NCI-H146 treated with DMSO at 0.1 percent for 48 hours (cell line): ENCODE results near the gene KLHDC4.

Experiments
- DNase-seq: peaks from one replicate; lab custom pipeline; 2025; ENCODE audit not compliant: unreplicated experiment; lab: John Stamatoyannopoulos, UW

Gene KLHDC4

GRCh38 chr16:87701505-87701921 is 64.3 kb downstream of the KLHDC4 start:
- no peak for DNase-seq

- no peak for DNase-seq
Observed at GRCh38 chr16:87701078-87701460, 64.7 kb downstream of the KLHDC4 start.

GRCh38 chr16:87700406-87701077 is 65.2 kb downstream of the KLHDC4 start:
- DNase-seq: no peak

DNA sequence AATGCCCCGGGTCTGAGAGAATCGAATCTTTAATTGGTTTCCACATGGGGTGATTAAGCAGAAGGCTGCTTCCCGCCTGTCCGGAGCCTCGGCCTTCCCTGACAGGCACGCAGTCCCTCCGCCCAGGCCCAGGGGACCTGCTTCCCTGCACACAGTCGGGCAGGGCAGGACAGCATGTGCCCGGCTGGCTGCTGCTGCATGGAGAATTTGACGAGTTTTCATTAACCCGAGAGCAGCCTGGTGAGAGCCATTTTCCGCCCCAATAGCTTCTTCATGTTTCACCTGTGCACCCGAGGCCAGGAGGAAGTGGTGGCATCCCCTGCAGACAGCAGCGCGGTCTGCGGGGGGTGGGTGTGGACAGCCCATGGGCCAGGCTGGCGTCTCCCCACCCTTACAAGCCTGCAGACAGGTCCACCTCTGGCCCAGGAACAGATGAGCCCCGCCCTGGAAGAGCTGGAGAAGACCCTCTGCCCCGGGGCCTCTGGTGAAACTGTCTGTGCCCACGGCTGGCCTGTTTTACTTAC is 67.0 kb downstream of the KLHDC4 start:
- no peak for DNase-seq

- DNase-seq: no peak
Observed at GRCh38 chr16:87698241-87698640, 67.5 kb downstream of the KLHDC4 start.

DNA sequence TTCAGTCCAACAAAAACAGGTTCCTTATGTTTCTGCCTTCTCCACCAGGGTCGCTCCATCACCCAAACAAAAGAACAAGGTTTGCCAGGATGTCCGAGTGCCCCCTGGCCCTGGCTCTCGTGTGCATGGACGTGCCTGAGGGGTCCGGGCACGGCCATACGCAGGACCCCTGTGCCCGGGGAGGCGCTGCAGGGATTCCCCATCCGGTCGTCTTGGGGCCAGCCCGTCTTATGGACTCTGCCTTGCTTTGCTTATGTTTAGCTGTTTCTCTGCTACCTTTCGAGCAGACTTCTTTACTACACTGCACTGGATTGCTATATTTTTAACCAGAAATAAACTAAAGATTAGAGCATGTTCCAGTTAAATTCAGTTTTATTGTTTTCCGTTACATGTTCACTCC is 68.0 kb downstream of the KLHDC4 start:
- no peak for DNase-seq

DNA sequence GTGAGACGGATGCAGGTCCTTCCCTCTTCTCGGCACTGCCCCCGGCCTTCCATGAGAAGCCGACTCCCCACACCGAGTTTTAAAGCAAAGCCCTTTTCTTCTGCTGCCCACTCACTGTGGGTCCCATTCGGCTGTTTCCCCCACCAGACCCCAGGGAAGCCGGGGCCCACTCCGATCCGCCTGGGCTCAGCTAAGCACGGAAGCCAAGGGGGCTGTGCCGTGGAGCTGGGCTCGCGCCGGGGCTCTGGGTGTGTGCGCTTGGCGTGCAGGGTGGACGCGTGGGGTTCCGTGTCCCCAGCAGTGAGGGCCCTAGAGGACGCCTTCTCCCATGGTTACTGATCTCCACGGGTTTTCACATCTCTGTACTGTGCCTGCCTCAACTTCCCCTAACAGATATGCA is 68.5 kb downstream of the KLHDC4 start:
- no peak for DNase-seq

DNA sequence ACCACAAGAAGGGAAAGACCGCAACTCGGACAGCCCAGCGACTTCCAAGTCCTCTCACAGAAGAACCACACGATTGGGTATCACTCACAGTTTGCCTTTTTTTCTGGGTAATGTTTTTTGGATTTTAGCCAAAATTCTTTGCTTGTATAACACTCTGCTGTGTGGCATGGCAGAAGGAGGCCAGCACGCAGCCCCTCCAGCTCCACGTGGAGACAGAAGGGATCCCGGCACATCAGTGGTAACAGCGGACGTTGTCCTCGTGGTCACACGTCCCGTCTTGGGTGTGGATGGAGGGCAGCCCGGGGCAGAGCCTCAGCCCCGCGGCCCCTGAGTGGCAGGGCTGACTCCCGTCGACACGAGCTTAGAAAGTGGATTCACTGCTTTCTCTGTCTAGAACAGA is 69.1 kb downstream of the KLHDC4 start:
- no peak for DNase-seq

DNA sequence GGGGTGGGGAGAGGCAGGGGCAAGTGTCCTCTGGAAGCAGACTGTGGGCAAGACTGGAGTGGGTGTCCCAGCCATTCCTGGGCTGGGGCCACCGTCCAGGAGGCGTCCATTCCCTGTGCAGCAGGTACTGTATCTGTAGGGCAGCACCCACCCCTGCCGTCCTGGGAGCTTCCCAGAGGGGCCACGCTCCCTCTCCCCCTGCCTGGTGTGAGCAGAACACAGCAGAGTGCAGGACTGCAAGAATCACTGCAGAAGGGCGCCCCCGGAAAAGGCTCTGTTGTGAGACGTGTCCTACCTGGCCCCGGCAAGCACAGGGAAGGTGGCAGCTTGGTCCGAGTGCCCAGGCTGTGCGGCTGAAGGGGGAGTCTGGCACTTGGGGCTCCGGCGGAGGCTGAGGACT is 70.3 kb downstream of the KLHDC4 start:
- DNase-seq: no peak

GRCh38 chr16:87694441-87695125 is 71.2 kb downstream of the KLHDC4 start:
- no peak for DNase-seq

- DNase-seq: no peak
Observed at GRCh38 chr16:87693827-87694226, 72.0 kb downstream of the KLHDC4 start.

DNA sequence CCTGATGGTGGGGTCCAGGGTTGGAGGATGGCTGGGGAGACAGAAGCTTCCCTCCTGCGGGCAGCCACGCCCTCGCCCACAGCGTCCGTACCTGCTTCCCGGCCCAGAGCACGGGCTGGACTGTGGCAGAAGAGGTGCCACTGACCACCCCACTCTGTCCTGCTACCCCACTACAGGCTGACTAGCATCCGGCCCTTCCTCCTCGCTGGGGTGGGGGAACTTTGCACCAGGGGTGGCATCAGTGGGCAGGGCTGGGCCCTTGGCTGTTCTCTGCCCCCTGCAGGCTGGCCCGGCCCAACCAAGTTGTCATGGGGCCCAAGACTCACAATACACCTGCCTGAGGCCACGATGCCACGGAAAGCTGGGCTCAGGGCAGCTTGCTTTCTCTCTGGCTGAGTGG is 73.0 kb downstream of the KLHDC4 start:
- DNase-seq: no peak

DNA sequence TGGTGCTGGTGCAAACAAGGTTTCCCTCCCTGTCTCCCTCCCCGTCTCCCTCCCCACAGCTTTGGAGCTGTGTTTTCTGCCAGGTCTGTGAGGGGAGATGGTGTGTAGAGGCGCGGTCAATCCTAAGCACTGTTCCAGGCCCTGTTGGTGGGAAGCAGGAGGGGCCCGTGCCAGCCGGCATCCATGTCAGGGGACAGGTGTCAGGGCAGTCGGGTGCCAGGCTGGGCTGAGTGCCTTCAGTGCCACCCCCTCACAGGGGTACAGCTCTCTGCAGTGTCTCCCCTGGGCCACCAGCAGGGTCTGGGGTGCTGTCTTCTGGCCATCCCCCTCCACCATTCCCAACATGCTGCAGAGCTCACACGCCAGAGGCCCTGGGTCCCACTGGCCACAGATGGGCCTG is 73.6 kb downstream of the KLHDC4 start:
- no peak for DNase-seq

DNA sequence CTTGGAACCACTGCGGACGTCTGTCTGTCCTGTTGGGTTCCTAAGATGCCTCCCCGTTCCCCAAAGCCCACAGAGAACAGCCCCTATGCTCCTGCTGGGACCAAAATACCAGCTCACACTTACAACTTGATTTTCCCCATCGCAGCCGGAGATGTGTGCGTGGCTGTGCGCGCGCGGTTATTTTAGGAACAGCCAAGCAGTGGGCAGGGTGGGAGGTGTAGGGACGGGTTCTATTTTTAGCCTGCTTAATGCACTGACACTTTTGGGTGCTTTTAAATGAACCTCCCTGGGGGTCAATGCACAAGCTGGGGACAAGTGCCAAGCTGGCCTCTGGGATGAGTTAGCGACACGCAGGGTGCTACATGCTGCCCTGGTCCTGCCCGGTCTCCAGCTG is 74.1 kb downstream of the KLHDC4 start:
- no peak for DNase-seq

GRCh38 chr16:87690911-87691685 is 74.7 kb downstream of the KLHDC4 start:
- DNase-seq: no peak

DNA sequence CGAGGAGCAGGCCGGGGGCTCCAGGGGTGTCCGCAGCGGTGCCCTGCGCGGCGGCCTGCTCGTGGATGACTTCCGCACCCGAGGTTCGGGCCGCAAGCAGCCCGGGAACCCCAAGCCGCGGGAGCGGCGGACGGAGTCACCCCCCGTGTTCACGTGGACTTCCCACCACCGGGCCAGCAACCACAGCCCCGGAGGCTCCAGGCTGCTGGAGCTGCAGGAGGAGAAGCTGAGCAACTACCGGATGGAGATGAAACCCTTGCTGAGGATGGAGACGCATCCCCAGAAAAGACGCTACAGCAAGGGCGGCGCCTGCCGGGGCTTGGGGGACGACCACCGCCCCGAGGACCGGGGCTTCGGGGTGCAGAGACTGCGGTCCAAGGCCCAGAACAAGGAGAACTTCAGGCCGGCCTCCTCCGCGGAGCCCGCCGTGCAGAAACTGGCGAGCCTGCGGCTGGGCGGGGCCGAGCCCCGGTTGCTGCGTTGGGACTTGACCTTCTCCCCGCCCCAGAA is 75.8 kb downstream of the KLHDC4 start:
- peak; percentile 0 for DNase-seq

- no peak for DNase-seq
Observed at GRCh38 chr16:87688876-87689815, 76.6 kb downstream of the KLHDC4 start.

DNA sequence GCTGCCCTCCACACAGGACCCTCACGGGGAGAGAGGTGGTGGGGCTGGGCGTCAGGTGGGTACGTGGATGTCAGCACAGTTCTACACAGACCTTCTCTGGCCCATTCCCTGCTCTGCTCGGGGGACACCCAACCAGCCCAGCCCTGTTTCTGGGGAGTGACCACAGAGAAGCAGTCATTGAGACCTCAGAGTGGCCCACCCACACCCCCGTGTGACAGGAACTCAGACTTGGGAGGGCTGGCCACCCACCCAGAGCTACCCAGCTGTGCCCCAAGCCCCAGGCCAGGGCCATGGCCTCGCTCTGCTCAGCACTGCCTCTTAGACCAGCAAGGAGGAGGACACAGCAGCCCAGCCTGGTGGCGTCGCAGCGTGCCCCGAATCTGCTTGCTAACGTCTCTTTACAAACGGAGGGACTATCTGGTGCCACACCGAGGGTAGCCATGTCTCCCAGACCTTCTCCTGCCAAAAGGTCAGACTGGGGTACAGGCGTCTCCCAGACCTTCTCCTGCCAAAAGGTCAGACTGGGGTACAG is 77.7 kb downstream of the KLHDC4 start:
- no peak for DNase-seq

DNA sequence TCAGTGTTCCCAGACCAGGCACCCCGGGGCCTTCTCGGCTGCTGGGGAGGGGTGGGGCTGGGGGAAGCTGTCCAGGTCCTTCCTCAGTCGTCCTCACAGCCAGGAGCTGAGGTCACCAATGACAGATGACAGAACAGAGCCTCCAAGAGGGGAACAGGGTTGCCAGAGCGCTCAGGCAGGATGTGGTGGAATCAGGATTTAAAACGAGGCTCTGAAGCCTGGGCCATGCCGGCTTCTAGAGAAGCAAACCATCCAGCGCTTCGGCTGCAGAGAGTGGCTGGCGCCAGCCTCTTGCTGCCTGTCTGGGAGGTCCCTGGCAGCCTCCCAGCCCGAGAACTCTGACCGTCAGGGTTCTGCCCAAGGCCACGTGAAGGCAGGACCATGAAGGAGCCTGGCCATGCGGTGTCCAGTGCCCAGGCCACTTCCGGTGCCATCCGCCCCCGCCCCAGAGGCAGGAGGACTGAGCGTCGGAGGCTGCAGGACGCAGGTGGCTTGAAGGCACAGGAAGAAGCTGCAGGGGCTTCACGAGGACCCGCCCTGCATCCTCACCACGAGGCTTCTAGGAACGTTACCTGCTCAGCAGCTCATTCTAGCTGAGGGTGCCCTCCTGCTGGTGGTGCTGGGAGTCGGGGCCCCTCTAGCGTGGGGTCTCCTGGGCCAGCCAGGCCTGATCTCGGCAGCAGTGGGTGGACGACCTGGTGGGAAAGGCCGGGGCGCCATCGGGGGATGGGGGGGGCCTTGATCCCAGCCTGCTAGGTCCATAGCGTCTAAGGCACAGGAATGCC is 78.5 kb downstream of the KLHDC4 start:
- no peak for DNase-seq

DNA sequence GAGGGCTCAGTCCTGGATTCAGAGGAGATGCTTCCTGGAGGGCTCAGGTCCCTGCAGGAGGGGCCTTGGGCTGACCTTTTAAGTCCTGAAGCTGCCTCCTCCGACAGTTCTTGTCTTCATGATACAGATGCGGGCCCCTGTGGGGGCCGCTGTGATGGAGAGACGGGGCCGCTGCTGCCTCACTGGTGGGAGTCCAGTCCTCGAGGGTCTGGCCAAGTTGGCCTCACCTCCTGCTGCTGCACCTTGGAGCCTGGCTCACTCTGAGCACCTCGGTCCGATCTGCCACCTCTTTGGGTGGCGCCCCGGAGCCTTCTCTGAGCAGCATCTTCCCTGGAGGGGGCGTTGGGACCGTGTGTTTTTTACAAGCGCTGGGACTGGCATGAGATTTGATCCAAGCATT is 79.1 kb downstream of the KLHDC4 start:
- DNase-seq: no peak
